ENCODE measurements around the gene COL4A2. TPM values are rescaled to one million over a fixed set of nuclear protein-coding genes. Genes with fewer than 3 reads are reported as not detected.
A peak's percentile ranks its signal among the peaks of the same experiment; 100 is the strongest.

The COL4A2 gene
- polyA plus RNA-seq, 1 experiment = 886 TPM

- no peak for TF ChIP-seq CTCF (IDR thresholded peaks at IDR 0.05; ENCODE audit: insufficient read depth, low read depth, low read length)
- DNase-seq (ENCODE audit: low read depth) = no peak
- Histone ChIP-seq H3K36me3 (ENCODE audit: control insufficient read depth, insufficient read depth, low read length) (peaks cover 2% of the 10 kb centered on the region; the same call in 1 of the 2 replicates), H3K27me3 (ENCODE audit: control insufficient read depth, insufficient read depth, low read length) (no peaks in the 10 kb centered on the region), H3K4me3 (ENCODE audit: low read depth, low read length) (no peak overlapping the region)
- CTCF ChIA-PET = interaction anchor here (1.1 to 3.6 kb wide), 5 partner anchors 35 to 187 kb away, joined by 3 to 27 read pairs (median 4); no protein-coding TSS in a partner anchor
- POLR2A ChIA-PET = no interaction called here
These were observed 102.9 kb downstream of the COL4A2 start for GRCh38 chr13:110410000-110410399.

- POLR2A ChIA-PET = no interaction called here
- Histone ChIP-seq H3K27me3 (ENCODE audit: control insufficient read depth, insufficient read depth, low read length) (no peaks in the 10 kb centered on the region), H3K36me3 (ENCODE audit: control insufficient read depth, insufficient read depth, low read length) (peaks cover 2% of the 10 kb centered on the region; the same call in 1 of the 2 replicates), H3K4me3 (ENCODE audit: low read depth, low read length) (no peak overlapping the region)
- CTCF ChIA-PET = interaction anchor here (0.7 to 3.6 kb wide), 16 partner anchors 9 to 194 kb away, joined by 3 to 27 read pairs (median 4); partner anchors contain the start of genes COL4A1 and COL4A2
- no peak for DNase-seq (ENCODE audit: low read depth)
- TF ChIP-seq CTCF (IDR thresholded peaks at IDR 0.05; ENCODE audit: insufficient read depth, low read depth, low read length) = no peak
These were observed 104.0 kb downstream of the COL4A2 start for GRCh38 chr13:110410936-110411687.

GRCh38 chr13:110411688-110412059, 104.6 kb downstream of the COL4A2 start:
- Histone ChIP-seq H3K36me3 (ENCODE audit: control insufficient read depth, insufficient read depth, low read length) (peaks cover 2% of the 10 kb centered on the region; the same call in 1 of the 2 replicates), H3K27me3 (ENCODE audit: control insufficient read depth, insufficient read depth, low read length) (no peaks in the 10 kb centered on the region), H3K4me3 (ENCODE audit: low read depth, low read length) (no peak overlapping the region)
- CTCF ChIA-PET = interaction anchor here (0.6 to 3.6 kb wide), 27 partner anchors 9 to 194 kb away, joined by 3 to 27 read pairs (median 4); partner anchors contain the start of genes COL4A1 and COL4A2
- TF ChIP-seq CTCF (IDR thresholded peaks at IDR 0.05; ENCODE audit: insufficient read depth, low read depth, low read length) = no peak
- DNase-seq (ENCODE audit: low read depth) = no peak
- POLR2A ChIA-PET = interaction anchor here (0.6 to 1.0 kb wide), 2 partner anchors 106 to 300 kb away, joined by 6 read pairs; no protein-coding TSS in a partner anchor

- Histone ChIP-seq H3K36me3 (ENCODE audit: control insufficient read depth, insufficient read depth, low read length) (peaks cover 2% of the 10 kb centered on the region; the same call in 1 of the 2 replicates), H3K27me3 (ENCODE audit: control insufficient read depth, insufficient read depth, low read length) (no peaks in the 10 kb centered on the region), H3K4me3 (ENCODE audit: low read depth, low read length) (no peak overlapping the region)
- POLR2A ChIA-PET = interaction anchor here (0.6 to 1.0 kb wide), 2 partner anchors 106 to 300 kb away, joined by 6 read pairs; no protein-coding TSS in a partner anchor
- peak; percentile 97 for DNase-seq (ENCODE audit: low read depth)
- CTCF ChIA-PET = interaction anchor here (0.6 to 3.6 kb wide), 25 partner anchors 8 to 195 kb away, joined by 3 to 27 read pairs (median 4); partner anchors contain the start of genes COL4A1 and COL4A2
- TF ChIP-seq CTCF (IDR thresholded peaks at IDR 0.05; ENCODE audit: insufficient read depth, low read depth, low read length) = peak; percentile 92
These were observed 105.2 kb downstream of the COL4A2 start for GRCh38 chr13:110412132-110412914.
